Activated CD4-positive, alpha-beta T cell treated with anti-CD3 and anti-CD28 coated beads for 24 hours (primary cell): ENCODE data around the gene TSBP1.
"Not testable (repeated sequence)": the region's sequence is repeated elsewhere in the genome, so short reads cannot be mapped to it uniquely, and the experiment has no call there.

Experiments
- DNase-seq, 2 donors: peaks; one replicate each; pipeline ENCODE4 v3.0.0-alpha.2; 2020; ENCODE audit warnings: low read depth in 2 of 2

TSBP1 gene

DNA sequence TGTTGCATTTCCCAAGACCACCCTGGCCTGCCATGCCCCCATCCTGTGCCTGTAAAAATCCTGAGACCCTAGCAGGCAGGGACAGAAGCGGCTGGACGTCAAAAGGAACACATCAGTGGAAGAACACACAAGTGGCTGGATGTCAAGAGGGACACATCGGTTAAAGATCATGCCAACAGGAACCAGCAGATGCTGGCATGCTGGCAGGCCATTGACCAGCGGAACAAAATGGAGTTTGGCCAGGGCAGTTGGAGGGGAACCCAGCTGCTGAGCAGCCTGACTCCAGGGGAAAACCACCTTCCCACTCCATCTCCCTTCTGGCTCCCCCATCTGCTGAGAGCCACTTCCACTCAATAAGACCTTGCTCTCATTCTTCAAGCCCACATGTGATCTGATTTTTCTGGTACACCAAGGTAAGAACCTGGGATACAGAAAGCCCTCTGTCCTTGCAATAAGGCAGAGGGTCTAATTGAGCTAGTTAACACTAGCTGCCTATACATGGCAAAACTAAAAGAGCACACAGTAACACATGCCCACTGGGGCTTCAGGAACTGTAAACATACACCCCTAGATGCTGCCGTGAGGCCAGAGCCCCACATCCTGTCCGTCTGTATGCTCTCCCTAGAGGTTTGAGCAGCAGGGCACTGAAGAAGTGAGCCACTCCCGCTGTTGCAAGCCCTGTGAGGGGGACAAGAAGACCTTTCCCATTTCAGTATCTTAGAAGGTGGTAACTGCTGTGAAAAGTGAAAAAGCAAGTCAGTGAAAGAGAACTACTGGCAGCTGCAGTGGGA lies 4.2 kb upstream of the TSBP1 start:
- DNase-seq = no peak

DNA sequence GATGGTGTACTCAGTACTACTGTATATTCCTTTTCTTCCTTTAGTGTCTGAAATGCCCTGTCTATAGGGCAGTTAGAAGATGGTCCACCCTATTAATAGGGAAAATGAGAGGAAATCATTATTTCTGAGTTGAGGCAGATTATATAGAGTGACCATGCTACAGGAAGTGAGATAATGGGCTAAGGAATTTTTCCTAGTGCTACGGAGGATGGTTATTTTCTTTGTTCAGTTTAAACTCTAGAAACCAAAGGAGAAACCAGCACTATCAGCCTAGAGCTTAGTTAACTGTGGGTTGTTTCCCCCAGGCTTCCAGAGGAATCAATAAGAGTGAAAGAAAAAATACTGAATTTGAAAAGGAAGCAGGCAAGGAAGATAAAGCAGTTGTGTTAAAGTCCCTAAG lies 474 bp downstream of the TSBP1 start:
- no peak for DNase-seq

DNA sequence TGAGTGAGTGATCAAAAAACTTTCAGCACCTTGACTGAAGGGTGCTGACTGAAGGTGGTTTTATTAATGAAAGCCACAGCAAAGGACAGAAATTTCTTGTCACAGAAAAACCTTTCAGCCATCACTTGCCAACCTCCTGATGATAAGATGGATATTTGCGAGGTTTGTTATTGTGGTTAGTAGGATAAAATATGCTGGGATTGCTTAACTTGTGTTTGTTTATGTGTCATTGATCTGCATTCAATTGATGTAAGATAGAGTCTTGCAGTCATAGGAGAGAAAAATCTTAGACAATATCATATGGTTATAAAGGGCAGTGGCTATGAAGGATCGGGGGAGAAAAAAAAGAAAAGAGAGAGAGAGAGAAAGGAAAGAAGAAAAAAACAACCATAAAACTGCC lies 1.2 kb downstream of the TSBP1 start:
- no peak for DNase-seq

DNA sequence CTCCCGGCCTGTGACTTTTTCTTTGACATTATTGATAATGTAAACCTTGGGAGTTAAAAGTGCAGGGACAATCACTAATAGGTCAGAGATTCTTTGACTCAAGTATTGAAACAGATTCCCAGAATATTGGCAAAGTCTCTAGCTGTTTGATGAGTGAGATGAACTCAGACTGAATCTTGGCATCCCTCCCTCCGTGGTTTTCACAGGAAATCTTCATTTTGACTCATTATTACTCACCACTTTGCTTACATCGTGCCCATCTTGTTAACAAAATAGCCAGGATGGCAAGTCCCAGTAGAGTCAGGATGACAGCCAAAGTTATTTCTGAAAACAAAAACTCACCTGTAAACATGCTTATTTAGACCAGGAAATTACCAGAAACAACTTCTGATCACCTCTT lies 2.0 kb downstream of the TSBP1 start:
- DNase-seq = no peak

DNA sequence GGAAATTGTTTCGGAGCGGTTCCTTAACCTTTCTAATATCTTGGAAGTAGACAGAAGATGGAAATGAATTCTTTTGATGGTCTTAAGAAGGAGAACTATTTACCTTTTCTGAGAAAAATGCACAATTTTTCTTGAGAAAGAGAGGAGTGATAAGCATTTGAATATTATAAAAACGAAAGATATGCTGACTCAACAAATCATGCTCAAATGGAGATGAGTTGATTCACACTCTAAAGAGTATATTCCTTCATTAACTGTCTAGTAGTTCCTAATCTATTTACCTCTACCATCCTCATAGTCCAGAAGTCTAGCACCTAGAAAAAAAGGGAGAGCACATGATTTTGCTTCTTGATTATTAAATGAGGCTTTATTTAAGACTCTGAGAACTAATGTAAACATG lies 4.1 kb downstream of the TSBP1 start:
- no peak for DNase-seq

DNA sequence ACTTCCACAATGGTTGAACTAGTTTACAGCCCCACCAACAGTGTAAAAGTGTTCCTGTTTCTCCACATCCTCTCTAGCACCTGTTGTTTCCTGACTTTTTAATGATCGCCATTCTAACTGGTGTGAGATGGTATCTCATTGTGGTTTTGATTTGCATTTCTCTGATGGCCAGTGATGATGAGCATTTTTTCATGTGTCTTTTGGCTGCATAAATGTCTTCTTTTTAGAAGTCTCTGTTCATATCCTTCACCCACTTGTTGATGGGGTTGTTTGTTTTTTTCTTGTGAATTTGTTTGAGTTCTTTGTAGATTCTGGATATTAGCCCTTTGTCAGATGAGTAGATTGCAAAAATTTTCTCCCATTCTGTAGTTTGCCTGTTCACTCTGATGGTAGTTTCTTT lies 12.5 kb downstream of the TSBP1 start:
- not testable (repeated sequence) for DNase-seq

DNA sequence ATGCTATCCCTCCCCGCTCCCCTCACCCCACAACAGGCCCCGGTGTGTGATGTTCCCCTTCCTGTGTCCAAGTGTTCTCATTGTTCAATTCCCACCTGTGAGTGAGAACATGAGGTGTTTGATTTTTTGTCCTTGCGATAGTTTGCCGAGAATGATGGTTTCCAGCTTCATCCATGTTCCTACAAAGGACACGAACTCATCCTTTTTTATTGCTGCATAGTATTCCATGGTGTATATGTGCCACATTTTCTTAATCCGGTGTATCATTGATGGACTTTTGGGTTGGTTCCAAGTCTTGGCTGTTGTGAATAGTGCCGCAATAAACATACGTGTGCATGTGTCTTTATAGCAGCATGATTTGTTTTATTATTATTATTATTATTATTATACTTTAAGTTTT lies 13.2 kb downstream of the TSBP1 start:
- not testable (repeated sequence) for DNase-seq

DNA sequence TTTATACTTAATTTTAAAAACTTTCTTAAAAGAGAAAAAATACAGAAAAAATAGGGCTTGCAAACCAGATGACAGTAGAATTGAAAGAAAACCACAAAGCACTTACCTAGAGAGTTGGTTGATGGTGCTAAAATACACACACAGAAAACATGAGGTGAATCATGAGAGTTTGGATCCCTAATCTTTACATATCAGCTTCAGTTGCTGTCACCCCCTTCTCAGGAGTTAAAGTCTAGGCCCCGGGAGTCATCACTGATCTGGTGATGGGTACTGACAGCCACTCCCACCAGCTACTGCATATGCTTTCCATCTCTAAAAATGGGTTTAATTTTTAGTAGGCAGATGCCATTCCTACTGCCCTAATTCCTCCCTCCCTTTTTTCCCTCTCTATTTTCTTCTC lies 16.7 kb downstream of the TSBP1 start:
- no peak for DNase-seq

DNA sequence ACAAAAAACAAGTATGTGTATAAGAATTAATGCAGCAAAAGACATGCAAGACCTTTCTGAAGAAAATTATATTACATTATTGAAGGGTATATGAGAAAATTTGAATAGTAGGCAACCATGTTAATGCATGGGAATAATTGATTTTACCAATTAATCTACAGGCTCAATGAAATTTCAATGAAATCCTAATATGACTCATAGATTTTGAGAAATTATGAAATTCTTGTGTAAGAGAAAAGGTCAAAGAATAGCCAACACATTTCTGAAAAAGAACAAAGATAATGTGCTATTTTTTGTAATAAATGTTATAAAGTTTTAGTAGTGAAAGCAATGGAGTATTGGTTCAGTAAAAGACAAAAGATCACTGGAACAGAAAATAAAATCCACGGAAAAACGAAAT lies 18.4 kb downstream of the TSBP1 start:
- no peak for DNase-seq

DNA sequence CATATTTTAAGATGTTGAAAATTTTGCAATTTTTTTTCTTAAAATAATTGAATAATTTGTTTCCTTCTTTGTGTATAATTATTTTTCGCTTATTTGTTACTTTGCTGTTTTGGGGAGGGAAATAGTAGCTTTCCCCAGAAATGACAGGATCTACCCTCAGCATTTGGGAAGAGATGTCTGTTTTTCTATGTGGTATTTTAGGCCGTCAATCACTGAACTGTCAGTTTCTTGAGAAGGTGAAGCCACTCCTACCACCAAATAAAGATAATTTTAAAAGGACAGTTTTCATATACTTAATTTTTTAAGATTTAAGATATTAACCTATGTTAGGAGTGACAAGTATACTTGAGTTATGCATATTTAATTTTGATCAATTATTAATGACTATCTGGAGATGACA lies 31.5 kb downstream of the TSBP1 start:
- no peak for DNase-seq

DNA sequence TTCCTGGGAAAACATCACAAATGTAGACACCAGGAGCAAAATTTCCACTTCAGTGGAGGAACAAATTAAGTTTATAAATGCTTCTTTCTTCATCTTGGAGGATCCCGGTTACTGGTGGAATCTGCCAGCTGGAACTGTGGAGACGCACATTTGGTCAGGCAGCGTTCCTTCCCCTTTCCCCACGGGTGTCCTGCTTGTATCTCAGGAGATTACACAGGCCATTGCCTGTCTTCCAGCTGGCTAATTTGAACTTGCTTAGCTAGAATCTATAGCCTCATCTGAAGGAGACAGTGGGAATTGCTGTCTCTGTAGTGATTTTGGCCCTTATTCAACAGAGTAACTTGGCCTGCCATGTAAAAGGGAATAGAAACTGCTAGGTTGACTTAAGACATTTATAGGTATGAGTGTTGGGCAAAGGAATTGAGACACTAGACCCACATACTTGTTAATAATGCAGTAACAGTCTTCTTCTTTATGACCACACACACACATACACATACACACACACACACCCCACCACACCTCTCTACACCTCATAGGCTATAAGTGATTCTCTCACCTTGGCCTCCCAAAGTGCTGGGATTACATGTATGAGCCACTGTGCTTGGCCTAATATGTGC lies 34.4 kb downstream of the TSBP1 start:
- no peak for DNase-seq

DNA sequence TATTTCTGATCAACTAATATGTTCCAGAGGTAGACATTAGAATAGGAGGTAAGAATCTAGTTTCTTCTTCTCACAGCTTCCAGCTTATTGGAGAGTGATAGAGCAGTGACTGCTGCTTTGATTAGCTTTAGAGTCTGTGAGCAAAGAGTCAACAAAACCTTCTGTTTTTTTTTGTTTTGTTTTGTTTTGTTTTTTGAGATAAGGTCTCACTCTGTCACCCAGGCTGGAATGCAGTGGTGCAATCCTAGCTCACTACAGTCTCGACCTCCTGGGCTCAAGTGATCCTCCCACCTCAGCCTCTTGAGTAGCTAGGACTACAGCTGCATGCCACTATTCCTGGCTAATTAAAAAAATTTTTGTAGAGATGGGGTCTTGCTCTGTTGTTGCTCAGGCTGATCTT lies 39.3 kb downstream of the TSBP1 start:
- no peak for DNase-seq

DNA sequence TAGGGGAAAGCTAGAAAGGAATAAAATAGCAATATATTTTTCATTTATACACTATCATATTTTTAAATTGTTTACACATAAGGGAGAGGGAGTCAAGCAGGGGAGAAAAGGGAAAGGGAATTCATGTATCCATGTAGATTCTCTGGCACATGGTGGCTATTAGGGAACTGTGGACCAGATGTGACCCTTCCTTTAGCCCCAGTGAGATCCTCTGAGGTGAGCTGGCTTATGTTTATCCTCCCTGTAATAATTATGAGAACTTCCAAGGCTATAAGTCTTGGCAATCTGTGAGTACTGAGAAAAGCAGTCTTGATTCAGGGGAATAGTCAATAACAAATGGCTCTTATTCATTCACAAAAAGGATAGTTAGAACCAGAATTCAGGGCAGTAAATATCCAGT lies 42.6 kb downstream of the TSBP1 start:
- no peak for DNase-seq

DNA sequence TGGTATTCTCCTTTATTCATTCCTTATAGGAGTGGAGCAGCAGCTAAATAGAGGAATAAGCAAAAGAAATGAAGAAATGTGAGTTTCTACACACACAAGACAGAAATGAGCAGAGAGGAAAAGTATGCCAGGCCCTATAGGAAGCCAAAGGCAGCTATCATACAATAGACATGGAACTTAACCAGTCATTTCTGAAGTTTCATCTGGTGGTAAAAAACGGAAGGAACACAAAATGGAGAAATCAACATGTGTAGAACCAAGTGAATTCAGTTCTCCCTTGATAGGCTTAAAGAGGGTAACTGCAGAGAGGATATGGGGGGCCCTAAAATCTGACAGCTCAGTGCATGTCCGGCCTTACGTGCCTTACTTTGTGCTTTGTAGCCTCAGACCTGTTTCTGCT lies 44.6 kb downstream of the TSBP1 start:
- DNase-seq = no peak

DNA sequence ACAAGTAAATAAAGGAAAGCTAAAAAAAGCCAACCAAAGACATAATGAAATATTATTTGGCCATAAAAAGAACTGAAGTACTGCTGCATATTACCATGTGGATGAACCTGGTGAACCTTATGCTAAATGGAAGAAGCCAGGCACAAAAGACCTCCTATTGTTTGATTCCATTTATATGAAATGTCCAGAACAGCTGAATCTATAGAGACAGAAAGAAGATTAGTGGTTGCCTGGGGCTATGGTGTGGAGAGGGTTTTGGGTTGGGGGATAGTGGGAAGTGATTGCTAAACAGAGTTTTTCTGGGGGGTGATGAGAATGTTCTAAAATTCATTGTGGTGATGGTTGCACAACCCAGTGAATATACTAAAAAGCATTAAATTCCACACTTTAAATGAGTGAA lies 53.2 kb downstream of the TSBP1 start:
- DNase-seq = no peak

DNA sequence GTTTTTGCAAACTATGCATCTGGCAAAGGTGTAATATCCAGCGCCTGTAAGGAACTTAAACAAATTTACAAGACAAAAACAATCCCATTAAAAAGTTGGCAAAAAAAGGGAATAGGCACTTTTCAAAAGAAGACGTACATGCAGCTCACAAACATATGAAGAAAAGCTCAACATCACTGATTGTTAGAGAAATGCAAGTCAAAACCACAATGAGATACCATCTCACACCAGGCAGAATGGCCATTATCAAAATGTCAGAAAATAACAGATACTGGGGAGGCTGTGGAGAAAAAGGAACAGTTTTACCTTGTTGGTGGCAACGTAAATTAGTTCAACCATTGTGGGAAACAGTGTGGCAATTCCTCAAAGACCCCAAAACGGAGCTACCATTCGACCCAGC lies 54.2 kb downstream of the TSBP1 start:
- no peak for DNase-seq

DNA sequence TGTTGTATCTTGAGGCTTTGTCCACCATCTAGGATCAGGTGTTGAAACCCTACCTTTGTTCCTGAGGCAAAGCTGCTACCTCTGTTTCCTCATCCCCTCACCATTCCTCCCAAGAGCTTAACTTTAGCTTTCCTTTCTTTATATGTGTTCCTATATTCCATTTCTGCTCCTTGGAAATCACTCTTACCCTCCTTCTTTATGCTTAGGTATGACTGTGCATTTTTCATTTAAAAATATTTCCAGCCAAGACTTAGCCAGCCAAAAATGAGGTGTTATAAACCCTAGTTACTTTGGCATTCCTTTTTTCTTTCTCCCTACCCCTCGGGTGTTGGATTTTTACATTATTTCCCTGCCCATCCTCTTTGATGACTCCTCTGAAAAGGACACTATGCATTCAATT lies 57.7 kb downstream of the TSBP1 start:
- no peak for DNase-seq

DNA sequence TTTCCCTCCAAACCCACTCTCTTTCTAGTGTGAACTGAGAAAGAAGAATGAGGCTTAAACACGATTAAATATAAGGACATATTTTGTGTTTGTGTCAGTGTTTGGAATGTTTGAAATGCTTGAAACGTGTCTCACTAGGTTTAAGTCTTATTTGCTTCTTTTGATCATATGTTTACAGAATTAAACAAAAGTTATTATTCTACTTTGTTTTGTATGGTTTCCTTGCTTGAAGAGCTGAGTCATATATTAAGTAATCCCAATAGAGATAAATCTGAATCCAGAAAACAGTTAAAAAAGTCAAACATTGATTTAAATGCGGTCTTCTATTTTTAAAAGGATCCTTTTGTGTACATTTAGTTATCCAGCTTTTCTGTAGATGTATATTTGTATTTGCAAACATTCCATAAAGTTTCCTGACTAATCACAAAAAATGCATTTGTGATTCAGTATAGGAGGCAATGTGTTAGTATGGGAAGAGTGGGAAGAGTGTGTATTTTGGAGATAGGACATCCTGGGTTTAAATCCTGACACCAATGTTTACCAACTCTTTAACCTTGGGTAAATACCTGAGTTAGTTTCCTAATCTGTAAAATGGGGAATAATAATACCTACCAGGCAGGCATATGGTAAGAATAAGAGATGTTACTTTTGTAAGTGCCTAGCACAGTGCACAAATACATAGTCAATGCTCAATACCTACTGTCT lies 72.9 kb downstream of the TSBP1 start:
- DNase-seq = no peak

DNA sequence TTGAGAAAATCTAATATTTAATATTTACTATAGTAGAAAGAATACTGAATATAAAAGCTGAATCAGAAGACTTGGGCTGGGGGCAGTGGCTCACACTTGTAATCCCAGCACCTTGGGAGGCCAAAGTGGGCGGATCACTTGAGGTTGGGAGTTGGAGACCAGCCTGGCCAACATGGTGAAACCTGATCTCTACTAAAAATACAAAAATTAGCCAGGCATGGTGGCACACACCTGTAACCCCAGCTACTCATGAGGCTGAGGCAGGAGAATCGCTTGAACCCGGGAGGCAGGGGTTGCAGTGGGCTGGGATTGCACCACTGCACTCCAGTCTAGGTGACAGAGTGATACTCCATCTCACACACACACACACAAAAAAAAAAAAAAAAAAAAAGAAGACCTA lies 76.7 kb downstream of the TSBP1 start:
- not testable (repeated sequence) for DNase-seq

DNA sequence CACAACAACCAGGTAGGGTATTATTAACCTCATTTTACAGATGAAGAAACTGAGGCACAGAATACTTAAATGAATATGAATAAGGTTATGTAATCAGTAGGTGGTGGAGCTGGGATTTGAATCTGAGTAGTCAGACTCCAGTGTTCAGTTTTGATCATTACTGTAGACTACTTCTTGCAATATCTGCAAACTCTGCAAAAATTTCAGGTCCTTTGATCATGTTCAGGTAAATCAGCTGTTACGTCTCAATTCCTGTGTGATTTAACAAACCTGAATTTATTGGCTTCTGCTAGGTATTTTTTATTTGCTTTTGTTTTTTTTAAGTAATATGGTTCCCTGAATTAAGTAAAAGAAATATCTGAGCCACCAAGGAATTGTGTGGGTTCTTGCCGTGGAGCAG lies 77.1 kb downstream of the TSBP1 start:
- no peak for DNase-seq

DNA sequence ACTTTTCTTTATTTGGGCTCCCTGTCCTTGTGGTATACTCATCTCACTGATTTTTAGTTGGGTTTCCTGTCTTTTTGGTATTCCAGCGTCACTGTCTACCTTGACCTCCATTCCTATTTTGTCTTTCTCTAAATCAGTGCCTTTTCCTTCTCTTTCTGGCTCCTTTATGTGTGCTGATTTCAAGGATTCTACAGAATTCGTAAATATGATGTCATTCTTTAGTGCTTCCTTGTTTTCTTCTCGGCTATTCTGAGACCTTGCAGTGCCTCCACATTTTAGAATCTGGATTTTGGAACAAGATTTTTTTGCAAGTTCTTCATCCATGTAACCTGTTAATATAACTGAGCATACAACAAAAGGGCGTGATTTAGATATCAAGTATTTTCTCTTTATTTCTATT lies 78.0 kb downstream of the TSBP1 start:
- DNase-seq = no peak

DNA sequence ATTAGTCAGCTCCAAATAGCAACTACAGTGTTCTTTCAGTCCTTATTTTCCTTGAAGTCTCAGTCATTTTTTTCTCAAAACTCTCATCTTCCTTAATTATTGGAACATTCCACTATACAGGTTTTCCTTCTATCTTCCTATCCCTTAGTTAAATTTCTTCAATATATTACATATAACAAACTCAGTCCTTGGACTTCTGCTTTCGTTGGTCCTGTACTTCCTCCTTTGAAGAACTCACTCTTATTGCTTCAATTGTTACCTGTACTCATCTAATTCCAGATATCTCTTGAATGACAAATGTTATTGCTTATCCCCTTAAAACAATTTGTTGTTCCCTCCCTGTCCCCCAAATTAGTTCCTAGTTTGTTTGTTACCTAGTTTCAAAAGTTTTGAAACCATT lies 80.2 kb downstream of the TSBP1 start:
- no peak for DNase-seq

DNA sequence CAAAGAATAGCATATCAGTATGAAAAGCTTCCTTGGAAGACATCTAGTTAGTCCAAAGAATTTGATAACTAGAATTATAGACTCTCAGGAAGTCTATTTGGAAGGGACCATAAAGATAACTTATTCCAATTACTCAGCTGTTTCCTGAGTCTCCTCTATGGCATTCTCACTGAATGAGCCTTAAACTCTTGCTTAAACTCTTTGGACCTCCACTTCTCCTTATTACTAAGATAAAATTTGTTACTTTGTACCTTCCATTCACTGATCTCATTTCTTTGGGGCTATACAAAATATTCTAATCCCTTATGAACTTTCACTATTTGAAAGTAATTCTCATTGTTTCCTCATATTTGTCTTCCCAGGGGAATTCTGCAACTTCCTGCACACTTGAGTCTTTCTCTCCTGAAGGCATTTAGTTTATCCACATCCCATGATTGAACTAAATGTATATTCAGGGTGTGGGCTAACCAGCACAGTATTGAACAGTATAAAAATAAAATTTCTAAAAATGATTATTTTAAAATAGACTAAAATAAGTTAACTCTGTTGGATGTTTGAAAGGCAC lies 80.7 kb downstream of the TSBP1 start:
- DNase-seq = no peak
